Small intestine (tissue), 7 donors: ENCODE measurements around the gene TF. TPM values are rescaled to one million over a fixed set of nuclear protein-coding genes. Genes with fewer than 3 reads are reported as not detected.

Experiments
- DNase-seq, 2 donors: peaks; one replicate each; pipeline versions ENCODE4 v3.0.0 to v3.0.0-alpha.2; 2013
- FAIRE-seq: peaks from 2 replicates; lab custom pipeline; 2012; peaks lifted over from hg19 to GRCh38; lab: Jason Lieb, UNC
- H3K27ac ChIP-seq, 3 donors: one replicate each; pipeline ENCODE4 v1.5.1; 2013; ENCODE audit warnings: low read length in 2 of 3, mild to moderate bottlenecking in 2 of 3, control low read depth in 1 of 3, inconsistent platforms in 1 of 3, low read depth in 1 of 3, moderate library complexity in 1 of 3
- H3K27me3 ChIP-seq, 3 donors: one replicate each; pipeline ENCODE4 v1.6.1; 2013; ENCODE audit warnings: low read length in 3 of 3, inconsistent platforms in 1 of 3; ENCODE audit not compliant: control insufficient read depth in 3 of 3, insufficient read depth in 3 of 3
- H3K36me3 ChIP-seq, 3 donors: one replicate each; pipeline ENCODE4 v1.6.1; 2013; ENCODE audit warnings: low read length in 3 of 3, inconsistent platforms in 1 of 3, low read depth in 1 of 3, mild to moderate bottlenecking in 1 of 3, moderate library complexity in 1 of 3; ENCODE audit not compliant: control insufficient read depth in 3 of 3, insufficient read depth in 2 of 3
- H3K4me1 ChIP-seq, 3 donors: one replicate each; pipeline ENCODE4 v1.6.1; 2013; ENCODE audit warnings: low read length in 2 of 3, inconsistent platforms in 1 of 3, low read depth in 1 of 3, mild to moderate bottlenecking in 1 of 3, moderate library complexity in 1 of 3; ENCODE audit not compliant: control insufficient read depth in 3 of 3, insufficient read depth in 2 of 3
- H3K4me3 ChIP-seq, 3 donors: one replicate each; pipeline ENCODE4 v1.5.1; 2013; ENCODE audit warnings: low read length in 3 of 3, control low read depth in 1 of 3, inconsistent platforms in 1 of 3, low read depth in 1 of 3, mild to moderate bottlenecking in 1 of 3, moderate library complexity in 1 of 3
- H3K9me3 ChIP-seq, 2 donors: one replicate each; pipeline ENCODE4 v1.6.1; 2013; ENCODE audit warnings: low read depth in 1 of 2, low read length in 1 of 2; ENCODE audit not compliant: control insufficient read depth in 2 of 2, insufficient read depth in 1 of 2
- WGBS, 3 donors: extraction: QIAGEN DNeasy Blood & Tissue Kit; methylation state at CpG; one replicate each; pipeline ENCODE4 v1.1.7; 2013; 5-methylcytosine and 5-hydroxymethylcytosine counted together
- polyA plus RNA-seq, 4 donors: library from polyadenylated mRNA; stranded (reverse) in 3 of 4; unstranded in 1 of 4; fragments of 200-250 nt in 3 of 4; fragments of 120-200 nt in 1 of 4; gene quantifications; one replicate each; pipeline versions ENCODE4 v1.2.1 to v1.2.3, GENCODE V29; 2013
- donor health status: healthy with polysubstance abuse.
- donor health status: control.
- donor health status: control.
- donor health status: Bipolar disorder and iron deficiency.
- donor health status: healthy.

Gene TF
- polyA plus RNA-seq, 4 donors, result under 0.01 to 8.3 (median 5.6) TPM; not detected in 1

GRCh38 chr3:133763797-133764683 lies 17.8 kb downstream of the TF start:
- no peaks in the 10 kb centered on the region for H3K27me3 ChIP-seq
- DNase-seq (peak; percentile 9 to 37), FAIRE-seq (no peak)
- H3K4me1 ChIP-seq, result no peaks in the 10 kb centered on the region
- no peak overlapping the region for H3K27ac ChIP-seq
- 65 to 74% (median 67%) methylated on average over 6 of the region's 6 CpGs for WGBS, 3 donors
- no peak overlapping the region for H3K4me3 ChIP-seq
- no peaks in the 10 kb centered on the region for H3K9me3 ChIP-seq
- H3K36me3 ChIP-seq, result no peaks in the 10 kb centered on the region

DNA sequence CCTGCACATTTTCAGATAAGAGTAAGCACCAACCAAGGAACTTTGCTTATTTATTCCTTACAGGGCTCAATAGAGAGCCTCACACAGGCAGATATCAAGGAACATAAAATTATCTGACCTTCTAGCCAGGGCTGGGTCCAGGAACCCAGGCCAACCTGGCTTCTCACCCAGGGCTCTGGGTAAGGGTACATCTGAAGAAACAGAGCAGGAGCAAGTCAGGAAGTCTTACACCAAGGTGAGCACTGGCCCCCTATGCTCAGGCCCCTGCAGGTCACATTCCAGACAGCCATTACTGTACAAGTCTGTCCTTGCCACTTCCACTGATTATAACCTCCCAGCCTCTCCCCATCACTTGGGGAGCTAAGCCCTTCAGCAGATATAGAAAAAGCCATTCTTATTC lies 19.1 kb downstream of the TF start:
- Histone ChIP-seq H3K4me1 (no peaks in the 10 kb centered on the region), H3K9me3 (no peaks in the 10 kb centered on the region), H3K4me3 (no peak overlapping the region), H3K27me3 (no peaks in the 10 kb centered on the region), H3K27ac (no peak overlapping the region), H3K36me3 (no peaks in the 10 kb centered on the region)
- no peak for DNase-seq
- FAIRE-seq, result no peak

DNA sequence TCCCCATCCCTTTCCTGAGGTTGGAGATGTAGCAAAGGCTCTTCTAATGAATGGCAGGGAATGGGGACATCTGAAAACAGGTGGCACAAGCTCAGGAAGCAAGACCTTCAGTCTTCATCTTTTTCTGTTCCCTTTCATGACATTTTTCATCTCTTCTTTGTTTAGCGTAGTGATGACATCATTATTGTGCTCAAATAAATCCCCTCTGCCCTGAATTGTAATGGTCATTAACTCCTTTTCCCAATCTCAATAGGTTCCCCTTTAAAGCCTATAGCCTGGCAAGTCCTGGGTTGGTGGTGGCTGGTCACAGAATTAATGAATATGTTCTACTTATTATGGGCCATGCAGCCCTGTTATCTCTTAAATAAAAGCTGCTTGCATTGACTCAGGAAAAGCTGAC lies 21.4 kb downstream of the TF start:
- no peaks in the 10 kb centered on the region for H3K4me1 ChIP-seq
- DNase-seq, result no peak
- no peak overlapping the region for H3K27ac ChIP-seq
- no peaks in the 10 kb centered on the region for H3K27me3 ChIP-seq
- 89 to 92% (median 90%) methylated on average over 1 of the region's 1 CpG for WGBS, 3 donors
- H3K4me3 ChIP-seq, result no peak overlapping the region
- H3K36me3 ChIP-seq, result no peaks in the 10 kb centered on the region
- H3K9me3 ChIP-seq, result no peaks in the 10 kb centered on the region
- FAIRE-seq, result no peak

GRCh38 chr3:133769536-133769935 lies 23.3 kb downstream of the TF start:
- H3K27ac ChIP-seq, result no peak overlapping the region
- H3K9me3 ChIP-seq, result no peaks in the 10 kb centered on the region
- no peak for DNase-seq
- FAIRE-seq, result no peak
- no peaks in the 10 kb centered on the region for H3K27me3 ChIP-seq
- H3K4me3 ChIP-seq, result no peak overlapping the region
- no peaks in the 10 kb centered on the region for H3K36me3 ChIP-seq
- WGBS, 3 donors, result 51 to 76% (median 70%) methylated on average over 3 of the region's 3 CpGs
- H3K4me1 ChIP-seq, result no peaks in the 10 kb centered on the region

DNA sequence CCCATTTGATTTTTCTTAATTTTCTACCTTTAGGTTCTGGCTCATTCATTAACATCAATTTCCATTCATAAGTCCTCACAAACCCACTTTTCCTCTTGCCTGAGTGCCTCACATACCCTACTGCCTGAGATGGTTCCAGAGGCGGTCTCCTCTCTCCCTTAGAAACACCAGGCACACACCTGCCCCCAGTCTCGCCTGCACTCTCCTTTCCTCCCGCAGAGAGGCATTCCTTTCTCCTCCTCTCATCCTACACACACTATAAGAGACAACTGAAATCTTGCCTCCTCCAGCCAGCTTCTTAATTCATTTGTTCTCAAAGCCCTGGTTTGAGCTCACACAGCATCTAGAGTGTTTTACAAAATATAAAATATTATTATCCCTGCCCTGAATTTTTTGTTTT lies 27.5 kb downstream of the TF start:
- DNase-seq (no peak), FAIRE-seq (no peak)
- WGBS, 3 donors, result 82 to 94% (median 86%) methylated on average over 3 of the region's 3 CpGs
- Histone ChIP-seq H3K36me3 (no peaks in the 10 kb centered on the region), H3K4me1 (no peaks in the 10 kb centered on the region), H3K27me3 (no peaks in the 10 kb centered on the region), H3K9me3 (no peaks in the 10 kb centered on the region), H3K4me3 (peak overlapping the region in 1 of 3 donors; percentile 20), H3K27ac (no peak overlapping the region)

DNA sequence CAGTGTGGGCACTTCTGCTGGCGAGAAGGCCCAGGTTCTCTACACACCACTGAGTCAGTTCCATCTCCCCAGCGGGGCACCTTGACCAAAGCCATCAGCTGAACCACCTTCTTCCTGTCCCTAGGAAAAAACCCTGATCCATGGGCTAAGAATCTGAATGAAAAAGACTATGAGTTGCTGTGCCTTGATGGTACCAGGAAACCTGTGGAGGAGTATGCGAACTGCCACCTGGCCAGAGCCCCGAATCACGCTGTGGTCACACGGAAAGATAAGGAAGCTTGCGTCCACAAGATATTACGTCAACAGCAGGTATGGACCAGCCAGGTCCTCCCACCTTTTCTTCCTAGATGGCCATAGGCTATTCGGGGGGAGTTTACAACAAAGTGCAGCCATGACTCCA lies 29.1 kb downstream of the TF start:
- H3K27me3 ChIP-seq, result no peaks in the 10 kb centered on the region
- DNase-seq (no peak), FAIRE-seq (no peak)
- no peaks in the 10 kb centered on the region for H3K36me3 ChIP-seq
- H3K9me3 ChIP-seq, result no peaks in the 10 kb centered on the region
- no peaks in the 10 kb centered on the region for H3K4me1 ChIP-seq
- H3K27ac ChIP-seq, result no peak overlapping the region
- WGBS, 3 donors, result 86 to 94% (median 92%) methylated on average over 9 of the region's 9 CpGs
- H3K4me3 ChIP-seq, result no peak overlapping the region

DNA sequence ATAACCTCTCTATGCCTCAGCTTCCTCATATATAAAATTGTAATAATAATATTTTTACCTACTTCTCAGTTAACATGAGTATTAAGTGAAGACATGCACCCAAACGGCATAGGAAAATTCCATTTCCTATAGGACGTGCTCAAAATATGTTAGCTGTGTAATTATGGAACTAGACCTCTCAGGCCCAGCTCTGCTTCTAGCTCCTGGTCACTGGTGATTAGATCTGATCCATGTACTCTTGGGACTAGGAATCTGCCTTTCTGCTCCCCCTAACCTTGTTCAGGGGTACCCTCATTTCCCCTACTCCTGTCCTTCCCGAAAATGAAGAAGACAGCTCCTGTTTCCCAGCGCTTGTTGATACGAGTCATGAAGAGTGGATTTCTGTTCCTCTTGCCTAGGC lies 29.6 kb downstream of the TF start:
- no peaks in the 10 kb centered on the region for H3K4me1 ChIP-seq
- FAIRE-seq (no peak), DNase-seq (no peak)
- no peaks in the 10 kb centered on the region for H3K9me3 ChIP-seq
- H3K36me3 ChIP-seq, result no peaks in the 10 kb centered on the region
- H3K27ac ChIP-seq, result no peak overlapping the region
- H3K4me3 ChIP-seq, result no peak overlapping the region
- WGBS, 3 donors, result 87 to 94% (median 94%) methylated on average over 5 of the region's 5 CpGs
- no peaks in the 10 kb centered on the region for H3K27me3 ChIP-seq

DNA sequence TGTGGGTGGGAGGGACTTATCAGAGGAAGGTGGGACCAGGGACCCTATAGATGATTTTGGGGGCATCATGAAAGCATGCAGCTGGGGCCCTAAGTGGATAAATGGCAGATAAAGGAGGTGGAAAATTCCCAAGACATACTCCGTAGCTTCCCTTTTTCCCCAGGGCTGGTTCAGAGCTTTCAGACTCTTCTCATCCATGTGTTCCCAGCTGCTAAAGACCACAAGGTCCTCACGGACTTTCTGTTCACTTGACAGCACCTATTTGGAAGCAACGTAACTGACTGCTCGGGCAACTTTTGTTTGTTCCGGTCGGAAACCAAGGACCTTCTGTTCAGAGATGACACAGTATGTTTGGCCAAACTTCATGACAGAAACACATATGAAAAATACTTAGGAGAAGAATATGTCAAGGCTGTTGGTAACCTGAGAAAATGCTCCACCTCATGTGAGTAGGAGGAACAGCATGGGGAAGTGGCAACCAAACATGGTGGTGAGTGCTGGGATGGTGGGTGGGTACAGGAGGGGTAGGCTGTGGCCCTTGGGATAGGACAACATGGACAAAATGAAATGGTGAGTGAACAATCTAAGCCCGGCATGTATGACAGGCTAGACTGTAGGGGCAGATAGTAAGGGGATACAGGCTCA lies 30.7 kb downstream of the TF start:
- no peak for FAIRE-seq
- no peaks in the 10 kb centered on the region for H3K9me3 ChIP-seq
- DNase-seq, result no peak
- no peak overlapping the region for H3K27ac ChIP-seq
- no peaks in the 10 kb centered on the region for H3K36me3 ChIP-seq
- no peaks in the 10 kb centered on the region for H3K27me3 ChIP-seq
- 93 to 94% (median 93%) methylated on average over 7 of the region's 7 CpGs for WGBS, 3 donors
- H3K4me3 ChIP-seq, result no peak overlapping the region
- no peaks in the 10 kb centered on the region for H3K4me1 ChIP-seq
